Endothelial cell of umbilical vein (primary cell): ENCODE data around the gene HIVEP3.

Experiments used
- CTCF ChIP-seq, 2 donors: IDR thresholded peaks; 1 replicate in 1 of 2; 2 replicates in 1 of 2; pipeline ENCODE4 v1.5.1; 2011; ENCODE audit warnings: low read length in 2 of 2, mild to moderate bottlenecking in 2 of 2, moderate library complexity in 2 of 2, control low read depth in 1 of 2, inconsistent platforms in 1 of 2, low read depth in 1 of 2; ENCODE audit not compliant: insufficient read depth in 1 of 2; ENCODE audit errors: extremely low read depth in 1 of 2
- MYC ChIP-seq: IDR thresholded peaks from one replicate; pipeline ENCODE4 v1.6.1; 2011; ENCODE audit warnings: mild to moderate bottlenecking, low read depth, low read length
- POLR2A ChIP-seq: IDR thresholded peaks from 2 replicates; pipeline ENCODE4 v1.6.1; 2012; ENCODE audit warnings: low read depth, mild to moderate bottlenecking, control low read depth, low read length
- POLR2AphosphoS5 ChIP-seq: IDR thresholded peaks from 2 replicates; pipeline ENCODE4 v1.6.1; 2012; ENCODE audit warnings: low read depth, mild to moderate bottlenecking, control low read depth, low read length, moderate library complexity; ENCODE audit not compliant: insufficient read depth
- TF ChIP-seq, protein P1 (sequence below): IDR thresholded peaks from 2 replicates; pipeline ENCODE4 v1.6.1; 2011; ENCODE audit not compliant: insufficient read depth, insufficient read length

DNA sequence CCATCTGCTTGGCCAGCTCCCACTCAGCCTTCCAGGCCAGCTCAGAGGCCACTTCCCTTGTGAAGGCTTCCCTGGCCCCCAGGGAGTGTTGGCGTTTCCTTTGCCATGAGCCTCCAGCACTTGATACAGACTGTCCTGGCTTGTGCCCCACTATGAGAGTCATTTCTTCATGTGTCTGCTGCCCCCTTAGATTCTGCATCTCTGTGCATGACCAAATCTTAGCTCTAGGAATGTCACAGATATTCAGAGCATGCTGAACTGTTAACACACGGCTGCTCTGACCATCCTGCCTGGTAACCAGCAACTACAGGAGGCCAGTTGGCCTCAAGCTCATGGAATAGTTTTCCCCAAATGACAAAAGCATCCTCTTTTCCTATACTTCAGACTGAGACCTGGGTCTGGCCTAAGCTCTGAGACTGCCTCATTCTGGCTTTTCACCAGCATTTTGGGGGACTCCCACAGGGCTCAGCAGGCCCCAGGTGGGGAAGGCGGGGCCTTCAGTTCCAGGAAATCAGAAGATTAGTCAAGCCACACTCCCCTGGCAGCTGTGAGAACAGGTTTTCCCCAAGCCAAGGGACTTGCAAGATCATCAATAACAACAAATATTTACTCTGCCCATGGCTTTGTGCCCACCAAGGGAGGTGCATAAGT, 251.6 kb downstream of the HIVEP3 start:
- TF ChIP-seq CTCF (IDR thresholded peaks at IDR 0.05; ENCODE audit: extremely low read depth in 1 of 2, insufficient read depth in 1 of 2, low read depth in 1 of 2, low read length in 2 of 2) (no peak), POLR2A (no peak), POLR2AphosphoS5 (no peak), MYC (no peak)
- TF ChIP-seq, protein P1, sequence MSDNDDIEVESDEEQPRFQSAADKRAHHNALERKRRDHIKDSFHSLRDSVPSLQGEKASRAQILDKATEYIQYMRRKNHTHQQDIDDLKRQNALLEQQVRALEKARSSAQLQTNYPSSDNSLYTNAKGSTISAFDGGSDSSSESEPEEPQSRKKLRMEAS, result no peak
